GM12878 (cell line): ENCODE data around the gene MTX1. TPM values are rescaled to one million over a fixed set of nuclear protein-coding genes. Genes with fewer than 3 reads are reported as not detected.
"Not testable (repeated sequence)": the region's sequence is repeated elsewhere in the genome, so short reads cannot be mapped to it uniquely, and the experiment has no call there.

Experiments
- ATAC-seq: fragments of 200-7000 bp; cut with Tn5 transposase; 3 replicates; pipeline ENCODE4 v1.9.1; 2020; ENCODE audit warnings: mild to moderate bottlenecking, moderate library complexity
- BruUV-seq: library from RNA; stranded (reverse); fragments of 400-500 nt; replicated peaks from 2 replicates; lab custom pipeline; 2021; lab: Mats Ljungman, UMichigan
- CTCF ChIA-PET: fragments of 300-600 bp; sonication (Branson Sonifier 250); formaldehyde crosslinking; extraction: SDS; loops from one replicate; lab custom pipeline; 2021; ENCODE audit warnings: inconsistent platforms; lab: Yijun Ruan, JAX
- POLR2A ChIA-PET: fragments of 350-600 bp; formaldehyde crosslinking; extraction: SDS; loops from one replicate; lab custom pipeline; 2021; ENCODE audit warnings: inconsistent platforms; lab: Charles Lee
- RAD21 ChIA-PET: fragments of 300-600 bp; sonication (Branson Sonifier 250); formaldehyde crosslinking; loops from one replicate; lab custom pipeline; 2023; ENCODE audit warnings: antibody characterized with exemption; ENCODE audit not compliant: unreplicated experiment; lab: Charles Lee
- SMC1A ChIA-PET: fragments of 300-600 bp; sonication (Branson Sonifier 250); formaldehyde crosslinking; loops from one replicate; lab custom pipeline; 2023; ENCODE audit not compliant: unreplicated experiment, uncharacterized antibody; lab: Charles Lee
- DNase-seq: peaks from one replicate; pipeline ENCODE4 v3.0.0-alpha.2; 2011; ENCODE audit warnings: low read depth, low spot score
- FAIRE-seq: peaks from 3 replicates; lab custom pipeline; 2011; peaks lifted over from hg19 to GRCh38; lab: Jason Lieb, UNC
- H2AFZ ChIP-seq: 2 replicates; pipeline ENCODE4 v1.6.0; 2011; ENCODE audit warnings: low read depth, low read length, control low read depth; ENCODE audit not compliant: control insufficient read depth
- H3K27ac ChIP-seq: 2 replicates; pipeline ENCODE4 v1.5.1; 2011; ENCODE audit warnings: control low read depth; ENCODE audit not compliant: control insufficient read depth, insufficient read depth
- H3K27me3 ChIP-seq, 2 experiments: replicated peaks in 1 of 2; 2 replicates each; pipeline versions ENCODE4 v1.6.0 to v1.6.1; 2011; ENCODE audit warnings: low read length in 1 of 2; ENCODE audit not compliant: control insufficient read depth in 2 of 2, insufficient read depth in 2 of 2
- H3K36me3 ChIP-seq, 2 experiments: 2 replicates each; pipeline ENCODE4 v1.5.1; 2011; ENCODE audit warnings: low read length in 1 of 2; ENCODE audit not compliant: control insufficient read depth in 2 of 2, insufficient read depth in 2 of 2
- H3K4me1 ChIP-seq: 2 replicates; pipeline ENCODE4 v1.6.1; 2011; ENCODE audit warnings: mild to moderate bottlenecking, low read length, moderate library complexity, mixed read lengths; ENCODE audit not compliant: control insufficient read depth, insufficient read depth
- H3K4me2 ChIP-seq: 2 replicates; pipeline ENCODE4 v1.6.0; 2011; ENCODE audit warnings: control low read depth; ENCODE audit not compliant: control insufficient read depth, insufficient read depth
- H3K4me3 ChIP-seq: fragments of 200-600 bp; sonication (generic); 2 replicates; pipeline ENCODE4 v1.5.1; 2016
- H3K79me2 ChIP-seq: 2 replicates; pipeline ENCODE4 v1.6.0; 2011; ENCODE audit warnings: low read length; ENCODE audit not compliant: control insufficient read depth, insufficient read depth
- H3K9ac ChIP-seq: 2 replicates; pipeline ENCODE4 v1.8.0; 2011; ENCODE audit warnings: low read length, control low read depth, mixed read lengths; ENCODE audit not compliant: control insufficient read depth, insufficient read depth
- H3K9me3 ChIP-seq: replicated peaks from 3 replicates; pipeline ENCODE4 v1.5.1; 2011; ENCODE audit warnings: mild to moderate bottlenecking, low read length; ENCODE audit not compliant: control insufficient read depth, insufficient read depth
- H4K20me1 ChIP-seq: 2 replicates; pipeline ENCODE4 v1.6.0; 2011; ENCODE audit not compliant: control insufficient read depth, insufficient read depth
- WGBS: methylation state at CpG from one replicate; pipeline ENCODE4 v1.1.6; 2016; ENCODE audit warnings: low lambda C conversion rate; ENCODE audit not compliant: insufficient replicate concordance, insufficient coverage; ENCODE audit errors: missing lambda C conversion rate; 5-methylcytosine and 5-hydroxymethylcytosine counted together
- in situ Hi-C: fragments of 300-500 bp; cut with MboI; formaldehyde crosslinking; loops from 9 replicates; pipeline ENCODE4 v1.14.3; 2018; ENCODE audit warnings: mixed read lengths
- intact Hi-C: fragments of 100-400 bp; cut with micrococcal nuclease; formaldehyde crosslinking; loops from one replicate; pipeline ENCODE4 v1.14.2; 2022; ENCODE audit not compliant: unreplicated experiment
- polyA plus RNA-seq, 11 experiments: library from polyadenylated mRNA; depleted of rRNA in 4 of 11; unstranded in 6 of 11; stranded (reverse) in 5 of 11; fragments of >200 nt; fragmentation: Nextera tagmentation in 4 of 11; fragmentation: Illumina TruSeq in 1 of 11; extraction: Ambion mirVana in 4 of 11; extraction: Trizol in 1 of 11; gene quantifications; 1 replicate in 1 of 11; 2 replicates in 10 of 11; pipeline versions ENCODE4 v1.2.1 to v1.2.3, GENCODE V29; 2011 to 2016; ENCODE audit warnings: inconsistent platforms in 2 of 11, missing spikeins in 2 of 11, low read depth in 1 of 11
- total RNA-seq, 4 experiments: library from RNA; depleted of rRNA in 3 of 4; stranded (reverse); fragments of >200 nt in 3 of 4; fragmentation: Illumina TruSeq in 1 of 4; extraction: Trizol in 1 of 4; gene quantifications; 2 replicates each; pipeline versions ENCODE4 v1.2.1 to v1.2.3, GENCODE V29; 2013 to 2021

The MTX1 gene
- total and polyA plus RNA-seq, 10 of the 15 experiments (the other 5 are each of a cell fraction or from before 2014, with no cell fraction given) = 15.8 to 92.0 (median 49.1) TPM

GRCh38 chr1:155233502-155233901 is 25.0 kb downstream of the MTX1 start:
- H4K20me1 ChIP-seq, FAIRE-seq, H2AFZ ChIP-seq, H3K36me3 ChIP-seq, H3K9ac ChIP-seq, POLR2A ChIA-PET, RAD21 ChIA-PET, H3K4me2 ChIP-seq, H3K79me2 ChIP-seq, DNase-seq, H3K27me3 ChIP-seq, intact Hi-C loops, H3K4me1 ChIP-seq, in situ Hi-C loops, H3K27ac ChIP-seq, H3K9me3 ChIP-seq, CTCF ChIA-PET, BruUV-seq, SMC1A ChIA-PET, H3K4me3 ChIP-seq: not testable (repeated sequence)
- ATAC-seq = peak; percentile 18; the same call in 1 of the 3 replicates
- 80% methylated on average over 1 of the region's 5 CpGs for WGBS

DNA sequence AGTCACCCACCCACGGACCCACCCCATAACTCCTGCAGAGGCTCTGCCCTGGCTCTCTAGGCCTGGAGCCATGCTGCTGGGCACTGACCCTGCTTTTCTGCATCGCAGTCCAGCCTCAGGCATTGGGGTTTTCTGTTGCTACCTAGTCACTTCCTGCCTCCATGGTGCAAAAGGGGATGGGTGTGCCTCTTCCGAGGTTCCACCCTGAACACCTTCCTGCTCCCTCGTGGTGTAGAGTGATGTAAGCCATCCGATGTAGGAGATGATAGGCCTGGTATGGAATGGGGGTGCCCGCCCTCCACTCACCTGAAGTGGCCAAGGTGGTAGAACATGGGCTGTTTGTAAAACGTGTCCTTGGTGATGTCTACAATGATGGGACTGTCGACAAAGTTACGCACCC is 26.9 kb downstream of the MTX1 start:
- RAD21 ChIA-PET, H3K9ac ChIP-seq, intact Hi-C loops, H4K20me1 ChIP-seq, POLR2A ChIA-PET, BruUV-seq, DNase-seq, H3K27me3 ChIP-seq, H2AFZ ChIP-seq, H3K4me1 ChIP-seq, FAIRE-seq, ATAC-seq, H3K36me3 ChIP-seq, H3K79me2 ChIP-seq, in situ Hi-C loops, H3K27ac ChIP-seq, H3K4me2 ChIP-seq, H3K9me3 ChIP-seq, SMC1A ChIA-PET, H3K4me3 ChIP-seq: not testable (repeated sequence)
- 64% methylated on average over 5 of the region's 9 CpGs for WGBS
- CTCF ChIA-PET = interaction anchor here (0.9 kb wide), 1 partner anchor 14 kb away, joined by 3 read pairs; no protein-coding TSS in a partner anchor
